ENCODE measurements around the gene SEC11A.

- TF ChIP-seq EZH2 (IDR thresholded peaks at IDR 0.05): no peak
- no peak for TF ChIP-seq POLR2AphosphoS5 (IDR thresholded peaks at IDR 0.05; ENCODE audit: borderline replicate concordance, low read depth, low read length)
Measured at GRCh38 chr15:84634228-84634837, 81.6 kb downstream of the SEC11A start.
